Measurements from ENCODE around the gene LSP1.
A peak's percentile ranks its signal among the peaks of the same experiment; 100 is the strongest.

LSP1 gene

GRCh38 chr11:1817511-1817910, 35.4 kb upstream of the LSP1 start:
- peak; percentile 44 for DNase-seq (ENCODE audit: low spot score)
- CTCF ChIA-PET: interaction anchor here (0.5 to 0.6 kb wide), 2 partner anchors 166 to 243 kb away, joined by 3 read pairs; no protein-coding TSS in a partner anchor
- H3K27ac ChIP-seq: no peak overlapping the region
- TF ChIP-seq, protein P1, sequence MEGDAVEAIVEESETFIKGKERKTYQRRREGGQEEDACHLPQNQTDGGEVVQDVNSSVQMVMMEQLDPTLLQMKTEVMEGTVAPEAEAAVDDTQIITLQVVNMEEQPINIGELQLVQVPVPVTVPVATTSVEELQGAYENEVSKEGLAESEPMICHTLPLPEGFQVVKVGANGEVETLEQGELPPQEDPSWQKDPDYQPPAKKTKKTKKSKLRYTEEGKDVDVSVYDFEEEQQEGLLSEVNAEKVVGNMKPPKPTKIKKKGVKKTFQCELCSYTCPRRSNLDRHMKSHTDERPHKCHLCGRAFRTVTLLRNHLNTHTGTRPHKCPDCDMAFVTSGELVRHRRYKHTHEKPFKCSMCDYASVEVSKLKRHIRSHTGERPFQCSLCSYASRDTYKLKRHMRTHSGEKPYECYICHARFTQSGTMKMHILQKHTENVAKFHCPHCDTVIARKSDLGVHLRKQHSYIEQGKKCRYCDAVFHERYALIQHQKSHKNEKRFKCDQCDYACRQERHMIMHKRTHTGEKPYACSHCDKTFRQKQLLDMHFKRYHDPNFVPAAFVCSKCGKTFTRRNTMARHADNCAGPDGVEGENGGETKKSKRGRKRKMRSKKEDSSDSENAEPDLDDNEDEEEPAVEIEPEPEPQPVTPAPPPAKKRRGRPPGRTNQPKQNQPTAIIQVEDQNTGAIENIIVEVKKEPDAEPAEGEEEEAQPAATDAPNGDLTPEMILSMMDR (conservative IDR thresholded peaks at IDR 0.05; ENCODE audit: low read depth): no peak
- POLR2A ChIA-PET (ENCODE audit: low non-redundant PET): no interaction called here

GRCh38 chr11:1819074-1819473, 33.8 kb upstream of the LSP1 start:
- H3K27ac ChIP-seq: peak overlapping the region; percentile 29; the same call in 1 of the 2 replicates
- DNase-seq (ENCODE audit: low spot score): no peak
- CTCF ChIA-PET: no interaction called here
- TF ChIP-seq, protein P1 (conservative IDR thresholded peaks at IDR 0.05; ENCODE audit: low read depth): no peak
- POLR2A ChIA-PET (ENCODE audit: low non-redundant PET): no interaction called here

DNA sequence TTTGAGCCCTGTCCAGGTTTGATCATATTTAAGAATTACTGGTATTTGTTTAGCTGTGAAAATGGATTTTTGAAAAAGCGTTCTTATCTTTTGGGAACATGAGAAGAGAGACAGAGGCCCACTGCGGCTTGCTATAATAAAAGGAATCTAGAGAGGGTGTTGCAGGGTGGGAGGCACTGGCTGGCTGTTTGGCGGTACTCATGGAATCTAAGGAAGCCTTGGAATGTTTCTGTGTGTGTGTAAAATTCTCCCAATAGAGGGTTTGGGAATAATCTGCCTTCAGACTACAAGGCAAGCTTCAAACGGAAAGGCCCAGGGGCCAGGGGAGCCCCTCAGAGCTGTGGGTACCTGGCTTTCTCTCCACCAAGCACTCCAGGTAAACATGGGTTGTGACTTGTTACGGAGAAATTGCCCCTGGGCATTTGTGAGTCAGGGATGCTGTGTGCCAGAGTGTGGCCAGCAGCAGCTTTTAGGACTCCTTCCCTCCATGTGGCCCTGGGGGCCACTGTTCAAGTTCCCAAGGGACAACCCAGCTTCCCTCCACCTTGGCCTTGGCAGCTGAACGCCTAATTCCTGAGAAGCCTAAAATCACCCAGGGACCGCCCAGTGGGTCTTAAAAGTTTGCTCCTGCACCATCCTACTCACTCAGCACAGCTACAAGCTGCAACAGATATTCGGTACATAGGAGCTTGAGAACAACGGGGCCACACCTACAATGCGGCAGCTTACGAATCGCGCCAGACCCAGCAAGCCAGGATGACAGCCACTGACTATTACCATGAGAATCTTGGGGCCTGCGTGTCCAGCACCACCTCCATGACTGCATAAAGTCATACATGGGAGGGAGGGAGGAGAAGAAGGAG, 32.2 kb upstream of the LSP1 start:
- ChIA-PET CTCF (interaction anchor here (1.2 to 1.4 kb wide), 3 partner anchors 11 to 127 kb away, joined by 3 to 7 read pairs (median 4); no protein-coding TSS in a partner anchor), POLR2A (ENCODE audit: low non-redundant PET) (no interaction called here)
- peak; percentile 77 for DNase-seq (ENCODE audit: low spot score)
- TF ChIP-seq, protein P1 (conservative IDR thresholded peaks at IDR 0.05; ENCODE audit: low read depth): no peak
- peak overlapping the region; percentile 89 for H3K27ac ChIP-seq

- ChIA-PET POLR2A (ENCODE audit: low non-redundant PET) (no interaction called here), CTCF (interaction anchor here (1.4 to 1.5 kb wide), 2 partner anchors 11 kb away, joined by 5 to 7 read pairs; no protein-coding TSS in a partner anchor)
- TF ChIP-seq, protein P1 (conservative IDR thresholded peaks at IDR 0.05; ENCODE audit: low read depth): no peak
- peak overlapping the region; percentile 89; the same call in 1 of the 2 replicates for H3K27ac ChIP-seq
- DNase-seq (ENCODE audit: low spot score): no peak
These were observed 31.3 kb upstream of the LSP1 start for GRCh38 chr11:1821562-1821961.

DNA sequence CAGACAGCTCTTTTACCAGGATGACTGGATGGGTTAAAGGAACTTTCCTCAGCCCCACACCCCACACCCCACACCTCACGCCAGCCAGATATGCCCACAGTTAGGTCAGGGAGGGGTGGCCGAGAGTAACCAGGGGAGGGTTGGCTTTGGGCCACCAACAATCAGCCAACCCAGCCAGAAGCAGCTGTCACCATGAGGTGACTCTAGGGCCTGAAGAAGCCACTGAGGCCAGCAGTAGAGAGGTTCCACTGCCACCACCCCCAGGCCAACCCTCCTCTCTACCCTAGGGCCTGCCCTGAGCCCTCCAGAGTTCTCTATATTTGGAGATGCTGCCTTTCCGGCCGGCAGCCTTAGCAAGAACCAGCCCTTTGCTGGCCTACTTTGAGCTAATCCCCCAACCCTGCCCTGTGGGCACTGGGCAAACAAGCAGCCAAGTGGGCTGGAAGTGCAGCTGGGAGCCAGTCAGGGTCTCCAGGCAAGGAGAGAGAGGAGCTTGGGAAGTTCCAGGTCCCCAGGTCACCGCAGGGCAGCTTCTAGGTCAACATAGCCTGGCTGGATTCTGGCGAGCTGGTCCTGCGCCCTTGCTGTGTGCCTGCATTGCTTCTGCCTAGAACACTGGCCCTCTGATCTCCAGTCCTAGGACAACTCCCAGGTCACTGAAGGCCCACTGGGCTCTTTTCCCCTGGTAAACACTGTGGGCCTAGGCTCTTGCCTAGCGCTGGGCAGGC, 30.1 kb upstream of the LSP1 start:
- DNase-seq (ENCODE audit: low spot score): no peak
- TF ChIP-seq, protein P1 (conservative IDR thresholded peaks at IDR 0.05; ENCODE audit: low read depth): no peak
- CTCF ChIA-PET: interaction anchor here (1.2 to 1.5 kb wide), 2 partner anchors 10 to 59 kb away, joined by 4 to 5 read pairs; no protein-coding TSS in a partner anchor
- peak overlapping the region; percentile 97 for H3K27ac ChIP-seq
- POLR2A ChIA-PET (ENCODE audit: low non-redundant PET): no interaction called here

Data from RWPE1 (cell line).